GM12878 (cell line): Measurements from ENCODE around the gene IFNLR1. TPM values are rescaled to one million over a fixed set of nuclear protein-coding genes. Genes with fewer than 3 reads are reported as not detected.

Experiments
- ATAC-seq: fragments of 200-7000 bp; cut with Tn5 transposase; 3 replicates; pipeline ENCODE4 v1.9.1; 2020; ENCODE audit warnings: mild to moderate bottlenecking, moderate library complexity
- BruUV-seq: library from RNA; stranded (reverse); fragments of 400-500 nt; replicated peaks from 2 replicates; lab custom pipeline; 2021; lab: Mats Ljungman, UMichigan
- CTCF ChIA-PET: fragments of 300-600 bp; sonication (Branson Sonifier 250); formaldehyde crosslinking; extraction: SDS; loops from one replicate; lab custom pipeline; 2021; ENCODE audit warnings: inconsistent platforms; lab: Yijun Ruan, JAX
- POLR2A ChIA-PET: fragments of 350-600 bp; formaldehyde crosslinking; extraction: SDS; loops from one replicate; lab custom pipeline; 2021; ENCODE audit warnings: inconsistent platforms; lab: Charles Lee
- RAD21 ChIA-PET: fragments of 300-600 bp; sonication (Branson Sonifier 250); formaldehyde crosslinking; loops from one replicate; lab custom pipeline; 2023; ENCODE audit warnings: antibody characterized with exemption; ENCODE audit not compliant: unreplicated experiment; lab: Charles Lee
- SMC1A ChIA-PET: fragments of 300-600 bp; sonication (Branson Sonifier 250); formaldehyde crosslinking; loops from one replicate; lab custom pipeline; 2023; ENCODE audit not compliant: unreplicated experiment, uncharacterized antibody; lab: Charles Lee
- DNase-seq: peaks from one replicate; pipeline ENCODE4 v3.0.0-alpha.2; 2011; ENCODE audit warnings: low read depth, low spot score
- FAIRE-seq: peaks from 3 replicates; lab custom pipeline; 2011; peaks lifted over from hg19 to GRCh38; lab: Jason Lieb, UNC
- H2AFZ ChIP-seq: 2 replicates; pipeline ENCODE4 v1.6.0; 2011; ENCODE audit warnings: low read depth, low read length, control low read depth; ENCODE audit not compliant: control insufficient read depth
- H3K27ac ChIP-seq: 2 replicates; pipeline ENCODE4 v1.5.1; 2011; ENCODE audit warnings: control low read depth; ENCODE audit not compliant: control insufficient read depth, insufficient read depth
- H3K27me3 ChIP-seq, 2 experiments: replicated peaks in 1 of 2; 2 replicates each; pipeline versions ENCODE4 v1.6.0 to v1.6.1; 2011; ENCODE audit warnings: low read length in 1 of 2; ENCODE audit not compliant: control insufficient read depth in 2 of 2, insufficient read depth in 2 of 2
- H3K36me3 ChIP-seq, 2 experiments: 2 replicates each; pipeline ENCODE4 v1.5.1; 2011; ENCODE audit warnings: low read length in 1 of 2; ENCODE audit not compliant: control insufficient read depth in 2 of 2, insufficient read depth in 2 of 2
- H3K4me1 ChIP-seq: 2 replicates; pipeline ENCODE4 v1.6.1; 2011; ENCODE audit warnings: mild to moderate bottlenecking, low read length, moderate library complexity, mixed read lengths; ENCODE audit not compliant: control insufficient read depth, insufficient read depth
- H3K4me2 ChIP-seq: 2 replicates; pipeline ENCODE4 v1.6.0; 2011; ENCODE audit warnings: control low read depth; ENCODE audit not compliant: control insufficient read depth, insufficient read depth
- H3K4me3 ChIP-seq: fragments of 200-600 bp; sonication (generic); 2 replicates; pipeline ENCODE4 v1.5.1; 2016
- H3K79me2 ChIP-seq: 2 replicates; pipeline ENCODE4 v1.6.0; 2011; ENCODE audit warnings: low read length; ENCODE audit not compliant: control insufficient read depth, insufficient read depth
- H3K9ac ChIP-seq: 2 replicates; pipeline ENCODE4 v1.8.0; 2011; ENCODE audit warnings: low read length, control low read depth, mixed read lengths; ENCODE audit not compliant: control insufficient read depth, insufficient read depth
- H3K9me3 ChIP-seq: replicated peaks from 3 replicates; pipeline ENCODE4 v1.5.1; 2011; ENCODE audit warnings: mild to moderate bottlenecking, low read length; ENCODE audit not compliant: control insufficient read depth, insufficient read depth
- H4K20me1 ChIP-seq: 2 replicates; pipeline ENCODE4 v1.6.0; 2011; ENCODE audit not compliant: control insufficient read depth, insufficient read depth
- ATF7 ChIP-seq: fragments of 450-650 bp; IDR thresholded peaks from 2 replicates; pipeline ENCODE4 v1.6.1; 2016; ENCODE audit warnings: low read depth, mild to moderate bottlenecking
- BMI1 ChIP-seq: fragments of 450-650 bp; IDR thresholded peaks from 2 replicates; pipeline ENCODE4 v1.6.1; 2016; ENCODE audit warnings: mild to moderate bottlenecking, moderate library complexity, borderline replicate concordance
- CBFB ChIP-seq: IDR thresholded peaks from 2 replicates; pipeline ENCODE4 v1.6.1; 2016; ENCODE audit warnings: antibody characterized with exemption, low read depth
- LARP7 ChIP-seq: fragments of 450-650 bp; IDR thresholded peaks from 2 replicates; pipeline ENCODE4 v1.6.1; 2017; ENCODE audit warnings: mild to moderate bottlenecking
- PML ChIP-seq: IDR thresholded peaks from 2 replicates; pipeline ENCODE4 v1.6.1; 2012; ENCODE audit warnings: low read length, inconsistent platforms
- TCF7 ChIP-seq: IDR thresholded peaks from 2 replicates; pipeline ENCODE4 v1.6.1; 2014; ENCODE audit warnings: antibody characterized with exemption, borderline replicate concordance
- ZBTB4 ChIP-seq: fragments of 450-650 bp; formaldehyde crosslinking; IDR thresholded peaks from 2 replicates; pipeline ENCODE4 v1.4.0; 2022; ENCODE audit warnings: mild to moderate bottlenecking, moderate library complexity
- ZNF622 ChIP-seq: fragments of 450-650 bp; IDR thresholded peaks from 2 replicates; pipeline ENCODE4 v1.6.1; 2017; ENCODE audit warnings: mild to moderate bottlenecking, inconsistent platforms
- WGBS: methylation state at CpG from one replicate; pipeline ENCODE4 v1.1.6; 2016; ENCODE audit warnings: low lambda C conversion rate; ENCODE audit not compliant: insufficient replicate concordance, insufficient coverage; ENCODE audit errors: missing lambda C conversion rate; 5-methylcytosine and 5-hydroxymethylcytosine counted together
- in situ Hi-C: fragments of 300-500 bp; cut with MboI; formaldehyde crosslinking; loops from 9 replicates; pipeline ENCODE4 v1.14.3; 2018; ENCODE audit warnings: mixed read lengths
- intact Hi-C: fragments of 100-400 bp; cut with micrococcal nuclease; formaldehyde crosslinking; loops from one replicate; pipeline ENCODE4 v1.14.2; 2022; ENCODE audit not compliant: unreplicated experiment
- polyA plus RNA-seq, 11 experiments: library from polyadenylated mRNA; depleted of rRNA in 4 of 11; unstranded in 6 of 11; stranded (reverse) in 5 of 11; fragments of >200 nt; fragmentation: Nextera tagmentation in 4 of 11; fragmentation: Illumina TruSeq in 1 of 11; extraction: Ambion mirVana in 4 of 11; extraction: Trizol in 1 of 11; gene quantifications; 1 replicate in 1 of 11; 2 replicates in 10 of 11; pipeline versions ENCODE4 v1.2.1 to v1.2.3, GENCODE V29; 2011 to 2016; ENCODE audit warnings: inconsistent platforms in 2 of 11, missing spikeins in 2 of 11, low read depth in 1 of 11
- total RNA-seq, 4 experiments: library from RNA; depleted of rRNA in 3 of 4; stranded (reverse); fragments of >200 nt in 3 of 4; fragmentation: Illumina TruSeq in 1 of 4; extraction: Trizol in 1 of 4; gene quantifications; 2 replicates each; pipeline versions ENCODE4 v1.2.1 to v1.2.3, GENCODE V29; 2013 to 2021

Gene IFNLR1
- total and polyA plus RNA-seq, 10 of the 15 experiments (the other 5 are each of a cell fraction or from before 2014, with no cell fraction given): 0.31 to 5.6 (median 3.9) TPM

GRCh38 chr1:24186711-24186992 is 437 bp downstream of the IFNLR1 start:
- peaks cover 42% of the 10 kb centered on the region for H3K4me1 ChIP-seq
- ChIA-PET CTCF (interaction anchor here (1.5 to 2.2 kb wide), 4 partner anchors 8 to 204 kb away, joined by 4 to 10 read pairs (median 5); no protein-coding TSS in a partner anchor), RAD21 (interaction anchor here (3.0 kb wide), 1 partner anchor 12 kb away, joined by 15 read pairs; no protein-coding TSS in a partner anchor), POLR2A (no interaction called here), SMC1A (interaction anchor here (2.1 kb wide), 1 partner anchor 37 kb away, joined by 6 read pairs; no protein-coding TSS in a partner anchor)
- H4K20me1 ChIP-seq: no peaks in the 10 kb centered on the region
- no peaks in the 10 kb centered on the region for H3K36me3 ChIP-seq
- FAIRE-seq (no peak), DNase-seq (no peak), ATAC-seq (no peak)
- no peak overlapping the region for H3K27ac ChIP-seq
- no peaks in the 10 kb centered on the region; the same call in 1 of the 2 replicates for H3K79me2 ChIP-seq
- H3K27me3 ChIP-seq: peaks cover 0 to 4% of the 10 kb centered on the region in 2 experiments; a peak in 2 of 4 replicates
- intact Hi-C loops (no loop called here), in situ Hi-C loops (no loop called here)
- no peaks in the 10 kb centered on the region; the same call in 2 of the 3 replicates for H3K9me3 ChIP-seq
- BruUV-seq: no TSS peak
- no peak overlapping the region; the same call in 1 of the 2 replicates for H2AFZ ChIP-seq
- TF ChIP-seq ZNF622 (no peak), ATF7 (no peak), TCF7 (no peak), LARP7 (no peak), PML (no peak), ZBTB4 (CRISPR knock-in tag) (no peak), BMI1 (0 out of 2 replicates have a peak, but pooled peaks have one; percentile 13), CBFB (no peak)
- peak overlapping the region; percentile 75 for H3K4me2 ChIP-seq
- 19% methylated on average over 8 of the region's 8 CpGs for WGBS
- peak overlapping the region; percentile 64 for H3K9ac ChIP-seq
- H3K4me3 ChIP-seq: peak overlapping the region; percentile 71; the same call in 1 of the 2 replicates
